HG03378 (cell line): Measurements from ENCODE around the gene NUDT3.
"Not testable (repeated sequence)": the region's sequence is repeated elsewhere in the genome, so short reads cannot be mapped to it uniquely, and the experiment has no call there.

Source experiments
- ATAC-seq: cut with Tn5 transposase; IDR thresholded peaks from one replicate; pipeline ENCODE4 v1.9.1; 2021; ENCODE audit warnings: mild to moderate bottlenecking, moderate library complexity; ENCODE audit not compliant: unreplicated experiment

NUDT3 gene

GRCh38 chr6:34267746-34268145, 124.7 kb downstream of the NUDT3 start:
- no peak for ATAC-seq

GRCh38 chr6:34263484-34263883, 129.0 kb downstream of the NUDT3 start:
- ATAC-seq = not testable (repeated sequence)

DNA sequence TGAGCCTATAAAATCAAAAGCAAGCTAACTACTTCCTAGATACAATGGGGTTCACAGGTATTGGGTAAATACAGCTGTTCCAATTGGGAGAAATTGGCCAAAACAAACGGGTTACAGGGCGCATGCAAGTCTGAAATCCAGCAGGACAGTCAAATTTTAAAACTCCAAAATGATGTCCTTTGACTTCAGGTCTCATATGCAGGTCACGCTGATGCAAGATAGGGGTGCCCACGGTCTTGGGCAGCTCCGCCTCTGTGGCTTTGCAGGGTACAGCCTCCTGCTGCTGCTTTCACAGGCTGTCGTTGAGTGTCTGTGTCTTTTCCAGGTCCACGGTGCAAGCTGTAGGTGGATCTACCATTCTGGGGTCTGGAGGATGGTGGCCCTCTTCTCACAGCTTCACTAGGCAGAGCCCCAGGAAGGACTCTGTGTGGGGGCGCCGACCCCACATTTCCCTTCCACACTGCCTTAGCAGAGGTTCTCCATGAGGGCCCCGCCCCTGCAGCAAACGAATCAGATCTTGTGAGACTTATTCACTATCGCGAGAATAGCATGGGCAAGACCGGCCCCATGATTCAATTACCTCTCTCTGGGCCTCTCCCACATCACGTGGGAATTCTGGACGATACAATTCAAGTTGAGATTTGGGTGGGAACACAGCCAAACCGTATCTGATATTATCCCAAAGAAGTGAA, 131.7 kb downstream of the NUDT3 start:
- ATAC-seq = no peak

DNA sequence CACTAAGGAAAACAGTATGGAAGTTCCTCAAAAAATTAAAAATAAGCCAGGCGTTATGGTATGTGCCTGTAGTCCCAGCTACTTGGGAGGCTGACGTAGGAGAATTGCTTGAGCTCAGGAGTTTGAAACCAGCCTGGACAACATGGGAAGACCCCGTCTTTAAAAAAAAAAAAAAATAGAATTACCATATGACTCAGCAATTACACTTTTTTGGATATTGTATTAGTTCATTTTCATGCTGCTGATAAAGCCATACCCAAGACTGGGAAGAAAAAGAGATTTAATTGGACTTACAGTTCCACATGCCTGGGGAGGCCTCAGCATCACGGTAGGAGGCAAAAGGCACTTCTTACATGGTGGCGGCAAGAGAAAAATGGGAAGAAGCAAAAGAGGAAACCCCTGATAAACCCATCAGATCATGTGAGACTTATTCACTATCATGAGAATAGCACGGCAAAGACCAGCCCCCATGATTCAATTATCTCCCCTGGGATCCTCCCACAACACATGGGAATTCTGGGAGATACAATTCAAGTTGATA, 132.9 kb downstream of the NUDT3 start:
- no peak for ATAC-seq

DNA sequence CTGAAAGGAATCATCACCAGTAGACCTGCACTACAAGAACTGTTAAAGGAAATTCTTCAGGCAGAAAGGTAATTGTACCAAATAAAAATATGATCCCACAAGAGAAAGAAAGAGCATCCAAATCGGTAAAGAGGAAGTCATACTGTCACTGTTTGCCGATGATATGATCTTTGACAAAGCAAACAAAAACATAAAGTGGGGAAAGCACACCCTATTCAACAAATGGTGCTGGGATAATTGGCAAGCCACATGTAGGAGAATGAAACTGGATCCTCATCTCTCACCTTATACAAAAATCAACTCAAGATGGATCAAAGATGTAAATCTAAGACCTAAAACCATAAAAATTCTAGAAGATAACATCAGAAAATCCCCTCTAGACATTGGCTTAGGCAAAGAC, 140.1 kb downstream of the NUDT3 start:
- ATAC-seq = not testable (repeated sequence)

- peak; percentile 19 for ATAC-seq
Measured at GRCh38 chr6:34249469-34250261, 142.8 kb downstream of the NUDT3 start.

DNA sequence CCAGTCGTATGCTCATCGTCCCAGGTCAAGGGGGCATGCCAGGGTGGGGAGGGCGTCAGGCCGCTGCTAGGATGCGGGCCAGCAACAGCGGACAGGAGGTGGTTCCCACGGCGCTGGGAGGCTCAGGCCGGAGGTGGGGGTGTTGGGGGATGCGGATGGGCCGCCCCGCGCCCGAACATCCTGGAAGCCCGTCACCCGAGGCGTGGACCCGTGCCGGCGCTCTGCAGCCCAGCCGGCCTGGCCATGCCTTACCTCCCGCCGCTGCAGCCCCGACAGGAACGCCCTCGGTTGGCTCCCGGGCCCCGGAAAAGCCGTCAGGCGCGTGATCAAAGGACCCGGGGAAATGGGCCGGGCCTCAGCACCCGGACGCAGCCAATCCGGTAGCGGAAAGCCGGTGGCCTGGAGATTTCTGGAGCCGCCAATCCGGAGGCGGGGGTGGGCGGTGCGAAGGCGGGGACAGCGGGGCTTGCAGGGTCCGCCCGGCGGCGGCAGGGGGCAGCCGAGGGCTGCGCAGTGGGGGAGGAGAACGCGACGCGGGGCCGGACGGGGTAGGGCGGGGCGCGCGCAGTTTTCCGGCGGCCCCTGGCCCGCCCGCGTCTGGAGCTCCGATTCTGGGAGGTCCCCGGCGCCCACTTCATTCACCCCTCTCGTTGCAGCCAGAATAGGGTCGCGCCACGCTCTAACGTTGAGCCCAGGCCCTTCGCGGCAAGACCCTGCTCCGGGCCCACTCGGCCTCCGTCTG, 143.6 kb downstream of the NUDT3 start, which contains the start of gene SMIM29:
Gene SMIM29 (minus strand): TSS at position 280 of the 742 bp plus-strand sequence. CDS start 1,215 bp downstream, outside the sequence.
- ATAC-seq = peak; percentile 60

DNA sequence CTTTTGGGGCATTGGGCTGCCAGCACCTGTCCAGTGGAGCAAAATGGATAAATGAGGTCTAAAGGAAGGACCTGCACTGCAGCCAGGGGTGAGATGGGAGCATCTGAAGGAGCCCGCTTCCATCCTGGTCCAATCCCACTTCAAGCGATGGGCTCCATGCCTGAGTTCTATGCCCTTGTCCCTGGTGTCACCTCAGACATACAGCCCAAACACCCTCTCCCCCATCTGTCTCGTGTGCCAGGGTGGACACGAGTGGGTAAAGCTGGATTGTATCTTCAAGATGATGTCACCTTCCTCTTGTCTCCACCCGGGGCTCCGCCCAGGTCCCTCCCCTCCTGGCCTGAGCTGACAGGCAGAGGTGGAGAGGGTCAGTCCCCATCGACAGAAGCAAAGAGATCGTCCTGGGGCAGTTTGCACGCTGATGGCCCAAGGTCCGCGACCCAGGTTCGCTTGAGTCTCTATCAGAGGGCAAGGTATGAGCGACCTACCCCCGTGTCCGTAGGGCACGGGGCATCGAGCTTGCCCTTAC, 144.2 kb downstream of the NUDT3 start:
- peak; percentile 20 for ATAC-seq

GRCh38 chr6:34247481-34248197, 144.8 kb downstream of the NUDT3 start:
- ATAC-seq = no peak

DNA sequence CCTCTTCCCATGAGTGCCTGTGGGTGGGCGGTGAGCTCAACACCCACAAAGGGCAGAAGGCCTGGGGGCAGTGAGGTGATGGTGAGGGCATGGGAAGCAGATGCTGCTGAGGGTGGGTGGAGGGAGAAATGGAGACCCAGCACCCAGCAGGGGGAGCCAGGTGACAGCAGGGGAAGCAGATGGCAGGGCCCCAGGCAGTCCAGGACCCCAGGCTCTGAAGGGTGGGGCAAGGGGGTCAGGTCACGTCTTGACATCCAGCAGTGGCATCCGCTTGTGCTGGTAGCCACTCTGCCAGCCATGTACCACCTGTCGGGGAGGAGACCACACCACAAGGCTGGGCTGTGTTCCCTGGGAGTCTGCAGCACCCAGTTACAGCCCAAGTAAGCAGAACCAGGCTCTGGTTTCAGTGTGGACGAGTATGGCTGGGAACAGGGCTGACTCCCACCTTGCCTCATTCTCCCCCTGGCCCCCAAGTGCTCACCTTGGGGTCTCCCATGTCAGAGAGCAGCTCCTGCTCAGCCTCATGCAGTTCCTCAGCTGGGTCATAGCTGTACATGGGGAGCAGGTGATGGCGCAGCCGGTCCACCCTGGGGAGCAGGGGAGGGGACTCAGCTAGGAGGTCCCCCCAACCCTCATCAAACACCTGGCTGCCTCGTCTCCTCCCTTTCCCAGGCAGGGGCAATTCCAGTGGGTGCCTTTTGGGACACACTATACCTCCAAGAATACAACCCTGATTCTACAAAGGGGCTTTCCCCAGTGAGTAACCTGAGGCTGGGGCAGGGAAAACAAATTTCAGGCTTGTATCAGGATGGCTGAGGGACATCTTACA, 145.7 kb downstream of the NUDT3 start:
- ATAC-seq = no peak

DNA sequence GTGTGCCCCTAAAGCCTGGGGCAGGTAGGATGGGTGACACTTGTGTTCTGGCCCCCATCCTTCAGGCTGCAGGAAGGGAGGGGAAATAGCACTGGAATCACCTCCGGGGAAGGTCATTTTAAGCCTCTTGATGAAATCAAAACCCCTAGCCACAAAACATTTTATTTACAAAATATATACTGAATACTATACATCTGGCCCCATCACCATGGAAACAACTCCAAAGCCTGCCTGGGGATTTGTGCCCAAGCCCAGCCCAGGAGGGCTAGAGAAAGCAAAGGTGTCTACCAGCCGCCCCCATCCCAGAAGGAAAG, 146.3 kb downstream of the NUDT3 start:
- ATAC-seq = no peak

DNA sequence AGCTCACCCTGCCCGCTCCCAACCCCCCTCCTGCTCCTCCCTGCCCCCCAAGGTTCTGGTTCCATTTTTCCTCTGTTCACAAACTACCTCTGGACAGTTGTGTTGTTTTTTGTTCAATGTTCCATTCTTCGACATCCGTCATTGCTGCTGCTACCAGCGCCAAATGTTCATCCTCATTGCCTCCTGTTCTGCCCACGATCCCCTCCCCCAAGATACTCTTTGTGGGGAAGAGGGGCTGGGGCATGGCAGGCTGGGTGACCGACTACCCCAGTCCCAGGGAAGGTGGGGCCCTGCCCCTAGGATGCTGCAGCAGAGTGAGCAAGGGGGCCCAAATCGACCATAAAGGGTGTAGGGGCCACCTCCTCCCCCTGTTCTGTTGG, 146.7 kb downstream of the NUDT3 start:
- ATAC-seq = not testable (repeated sequence)

DNA sequence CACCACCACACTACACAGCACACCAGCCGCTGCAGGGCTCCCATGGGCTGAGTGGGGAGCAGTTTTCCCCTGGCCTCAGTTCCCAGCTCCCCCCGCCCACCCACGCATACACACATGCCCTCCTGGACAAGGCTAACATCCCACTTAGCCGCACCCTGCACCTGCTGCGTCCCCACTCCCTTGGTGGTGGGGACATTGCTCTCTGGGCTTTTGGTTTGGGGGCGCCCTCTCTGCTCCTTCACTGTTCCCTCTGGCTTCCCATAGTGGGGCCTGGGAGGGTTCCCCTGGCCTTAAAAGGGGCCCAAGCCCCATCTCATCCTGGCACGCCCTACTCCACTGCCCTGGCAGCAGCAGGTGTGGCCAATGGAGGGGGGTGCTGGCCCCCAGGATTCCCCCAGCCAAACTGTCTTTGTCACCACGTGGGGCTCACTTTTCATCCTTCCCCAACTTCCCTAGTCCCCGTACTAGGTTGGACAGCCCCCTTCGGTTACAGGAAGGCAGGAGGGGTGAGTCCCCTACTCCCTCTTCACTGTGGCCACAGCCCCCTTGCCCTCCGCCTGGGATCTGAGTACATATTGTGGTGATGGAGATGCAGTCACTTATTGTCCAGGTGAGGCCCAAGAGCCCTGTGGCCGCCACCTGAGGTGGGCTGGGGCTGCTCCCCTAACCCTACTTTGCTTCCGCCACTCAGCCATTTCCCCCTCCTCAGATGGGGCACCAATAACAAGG, 147.3 kb downstream of the NUDT3 start:
- ATAC-seq = not testable (repeated sequence)

GRCh38 chr6:34243901-34244884, 148.3 kb downstream of the NUDT3 start:
- no peak for ATAC-seq

- no peak for ATAC-seq
Measured at GRCh38 chr6:34243131-34243771, 149.2 kb downstream of the NUDT3 start.

GRCh38 chr6:34242252-34243130, 150.0 kb downstream of the NUDT3 start:
- ATAC-seq = no peak
